Testis (tissue), 3 donors: ENCODE results near the gene FBN1. TPM values are rescaled to one million over a fixed set of nuclear protein-coding genes. Genes with fewer than 3 reads are reported as not detected.

ENCODE experiments used
- DNase-seq: peaks from one replicate; pipeline ENCODE4 v3.0.0-alpha.2; 2019
- H3K27ac ChIP-seq, 2 donors: fragments of 200-600 bp; sonication (generic); one replicate each; pipeline ENCODE4 v1.5.1; 2019
- H3K27me3 ChIP-seq: fragments of 200-600 bp; sonication (generic); one replicate; pipeline ENCODE4 v1.5.1; 2019
- H3K36me3 ChIP-seq: fragments of 200-600 bp; sonication (generic); one replicate; pipeline ENCODE4 v1.5.1; 2017; ENCODE audit warnings: low read depth; ENCODE audit errors: missing control alignments
- H3K4me1 ChIP-seq: fragments of 200-600 bp; sonication (generic); one replicate; pipeline ENCODE4 v1.5.1; 2019
- H3K4me3 ChIP-seq, 2 donors: fragments of 200-600 bp; sonication (generic); one replicate each; pipeline ENCODE4 v1.5.1; 2017 to 2019
- H3K9me3 ChIP-seq: fragments of 200-600 bp; sonication (generic); one replicate; pipeline ENCODE4 v1.5.1; 2017
- POLR2A ChIP-seq: fragments of 450-650 bp; IDR thresholded peaks from one replicate; pipeline ENCODE4 v1.6.1; 2017; ENCODE audit warnings: antibody characterized with exemption, mild to moderate bottlenecking, moderate library complexity
- WGBS, 2 donors: methylation state at CpG; one replicate each; pipeline ENCODE4 v1.1.5; 2018; 5-methylcytosine and 5-hydroxymethylcytosine counted together
- intact Hi-C: fragments of 100-400 bp; cut with DNase I; formaldehyde crosslinking; loops from one replicate; pipeline ENCODE4 v1.15.1; 2023; ENCODE audit warnings: low total_unique reads
- polyA plus RNA-seq: library from polyadenylated mRNA; stranded (reverse); fragments of 350-450 nt; fragmentation: Illumina TruSeq; extraction: RNeasy Lipid Tissue Mini Kit (QIAGEN cat#74804); gene quantifications from one replicate; pipeline ENCODE4 v1.2.3, GENCODE V29; 2014; ENCODE audit warnings: low read depth, low replicate concordance; ENCODE audit not compliant: insufficient read depth
- total RNA-seq, 2 donors: library from RNA; depleted of rRNA; stranded (reverse); fragments of >200 nt; gene quantifications; one replicate each; pipeline ENCODE4 v1.2.3, GENCODE V29; 2016
- TF ChIP-seq, protein P1 (sequence below), 3 experiments: fragments of 450-650 bp in 2 of 3; fragments of 200-600 bp in 1 of 3; sonication (generic) in 1 of 3; IDR thresholded peaks; one replicate each; pipeline ENCODE4 v1.5.1; 2016 to 2019; ENCODE audit warnings: antibody characterized with exemption in 3 of 3, mild to moderate bottlenecking in 2 of 3, moderate library complexity in 1 of 3

Gene FBN1
- total and polyA plus RNA-seq, 3 donors from 2014 or later, result 48.5 to 77.1 (median 68.7) TPM

GRCh38 chr15:48677821-48678220, 32.3 kb upstream of the FBN1 start:
- intact Hi-C loops, result no loop called here
- no peak for DNase-seq
- 90 to 100% methylated on average over 2 of the region's 2 CpGs for WGBS, 2 donors
- Histone ChIP-seq H3K27me3 (no peaks in the 10 kb centered on the region), H3K36me3 (no peaks in the 10 kb centered on the region), H3K9me3 (no peaks in the 10 kb centered on the region), H3K27ac (no peak overlapping the region), H3K4me1 (no peaks in the 10 kb centered on the region), H3K4me3 (no peak overlapping the region)
- no peak for TF ChIP-seq POLR2A

DNA sequence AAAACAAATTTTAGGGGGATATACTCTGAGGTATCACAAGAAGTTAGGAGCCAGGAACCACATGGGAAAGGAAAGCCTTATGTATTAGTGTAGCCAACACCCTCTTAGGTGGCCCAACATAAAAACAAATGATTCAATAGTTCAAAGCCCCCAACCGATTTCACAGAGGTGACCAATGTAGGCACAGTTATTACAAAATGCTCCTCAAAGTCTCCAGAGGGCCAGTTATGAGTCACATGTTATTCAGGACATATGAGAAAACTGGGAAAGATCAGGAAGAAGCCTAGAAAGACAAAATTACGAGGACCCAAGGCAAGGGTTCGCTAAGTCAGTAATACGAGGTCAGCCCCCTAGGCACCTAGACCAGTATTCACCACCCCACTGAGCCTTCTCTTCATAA, 29.9 kb upstream of the FBN1 start:
- TF ChIP-seq, protein P1, sequence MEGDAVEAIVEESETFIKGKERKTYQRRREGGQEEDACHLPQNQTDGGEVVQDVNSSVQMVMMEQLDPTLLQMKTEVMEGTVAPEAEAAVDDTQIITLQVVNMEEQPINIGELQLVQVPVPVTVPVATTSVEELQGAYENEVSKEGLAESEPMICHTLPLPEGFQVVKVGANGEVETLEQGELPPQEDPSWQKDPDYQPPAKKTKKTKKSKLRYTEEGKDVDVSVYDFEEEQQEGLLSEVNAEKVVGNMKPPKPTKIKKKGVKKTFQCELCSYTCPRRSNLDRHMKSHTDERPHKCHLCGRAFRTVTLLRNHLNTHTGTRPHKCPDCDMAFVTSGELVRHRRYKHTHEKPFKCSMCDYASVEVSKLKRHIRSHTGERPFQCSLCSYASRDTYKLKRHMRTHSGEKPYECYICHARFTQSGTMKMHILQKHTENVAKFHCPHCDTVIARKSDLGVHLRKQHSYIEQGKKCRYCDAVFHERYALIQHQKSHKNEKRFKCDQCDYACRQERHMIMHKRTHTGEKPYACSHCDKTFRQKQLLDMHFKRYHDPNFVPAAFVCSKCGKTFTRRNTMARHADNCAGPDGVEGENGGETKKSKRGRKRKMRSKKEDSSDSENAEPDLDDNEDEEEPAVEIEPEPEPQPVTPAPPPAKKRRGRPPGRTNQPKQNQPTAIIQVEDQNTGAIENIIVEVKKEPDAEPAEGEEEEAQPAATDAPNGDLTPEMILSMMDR (IDR thresholded peaks at IDR 0.05), result no peak
- no peak for TF ChIP-seq POLR2A
- intact Hi-C loops, result no loop called here
- Histone ChIP-seq H3K36me3 (no peaks in the 10 kb centered on the region), H3K9me3 (no peaks in the 10 kb centered on the region), H3K4me1 (peaks cover 7% of the 10 kb centered on the region), H3K27ac (no peak overlapping the region), H3K4me3 (no peak overlapping the region), H3K27me3 (no peaks in the 10 kb centered on the region)
- WGBS, 2 donors, result 94 to 98% methylated on average over 4 of the region's 4 CpGs
- DNase-seq, result no peak

DNA sequence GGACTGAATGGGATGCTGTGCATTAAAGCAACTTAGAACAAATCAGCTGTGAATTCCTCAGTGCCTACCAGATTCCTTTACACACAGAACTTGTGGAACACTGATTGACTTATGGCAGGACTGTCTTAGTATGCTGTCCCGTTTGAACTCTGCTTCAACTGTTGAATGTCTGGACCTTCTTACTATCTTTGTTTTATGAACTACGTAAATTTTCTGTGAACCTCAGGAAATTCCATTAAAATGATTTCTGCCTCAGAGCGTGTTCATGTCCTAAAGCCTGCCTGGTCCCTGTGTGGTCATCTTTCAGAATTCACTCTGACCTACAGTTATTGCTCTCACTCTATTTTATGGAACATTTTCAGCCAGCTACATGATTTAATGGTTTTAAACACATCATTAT, 29.4 kb upstream of the FBN1 start:
- intact Hi-C loops, result no loop called here
- Histone ChIP-seq H3K9me3 (no peaks in the 10 kb centered on the region), H3K4me3 (no peak overlapping the region), H3K27me3 (no peaks in the 10 kb centered on the region), H3K36me3 (no peaks in the 10 kb centered on the region), H3K4me1 (peaks cover 7% of the 10 kb centered on the region), H3K27ac (no peak overlapping the region)
- DNase-seq, result no peak
- 56 to 60% methylated on average over 3 of the region's 3 CpGs for WGBS, 2 donors
- TF ChIP-seq, protein P1 (IDR thresholded peaks at IDR 0.05), result no peak

DNA sequence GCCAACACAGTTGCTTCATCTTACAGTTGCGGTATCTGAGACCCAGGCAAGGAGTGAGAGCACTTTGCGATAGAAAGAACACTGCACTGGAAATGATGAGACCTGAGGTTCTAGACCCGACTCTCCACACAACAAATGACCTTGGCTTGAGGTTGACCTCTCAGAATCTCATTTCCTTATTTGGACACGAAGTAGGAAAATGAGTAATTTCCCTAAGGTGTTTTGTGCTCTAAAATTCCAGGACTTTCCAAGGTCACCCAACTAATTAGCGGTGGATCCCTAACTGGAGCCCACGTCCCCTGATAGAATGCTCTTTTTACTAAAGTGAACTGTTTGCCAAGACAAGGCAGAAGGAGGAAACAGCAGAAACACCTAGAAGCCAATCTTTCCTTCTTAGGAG, 26.7 kb upstream of the FBN1 start:
- Histone ChIP-seq H3K27ac (peak overlapping the region; percentile 53 to 83), H3K4me1 (peaks cover 7% of the 10 kb centered on the region), H3K4me3 (no peak overlapping the region), H3K36me3 (no peaks in the 10 kb centered on the region), H3K9me3 (no peaks in the 10 kb centered on the region), H3K27me3 (no peaks in the 10 kb centered on the region)
- no peak for TF ChIP-seq POLR2A
- TF ChIP-seq, protein P1 (IDR thresholded peaks at IDR 0.05), result no peak
- 56 to 57% methylated on average over 6 of the region's 6 CpGs for WGBS, 2 donors
- DNase-seq, result no peak
- intact Hi-C loops, result no loop called here

DNA sequence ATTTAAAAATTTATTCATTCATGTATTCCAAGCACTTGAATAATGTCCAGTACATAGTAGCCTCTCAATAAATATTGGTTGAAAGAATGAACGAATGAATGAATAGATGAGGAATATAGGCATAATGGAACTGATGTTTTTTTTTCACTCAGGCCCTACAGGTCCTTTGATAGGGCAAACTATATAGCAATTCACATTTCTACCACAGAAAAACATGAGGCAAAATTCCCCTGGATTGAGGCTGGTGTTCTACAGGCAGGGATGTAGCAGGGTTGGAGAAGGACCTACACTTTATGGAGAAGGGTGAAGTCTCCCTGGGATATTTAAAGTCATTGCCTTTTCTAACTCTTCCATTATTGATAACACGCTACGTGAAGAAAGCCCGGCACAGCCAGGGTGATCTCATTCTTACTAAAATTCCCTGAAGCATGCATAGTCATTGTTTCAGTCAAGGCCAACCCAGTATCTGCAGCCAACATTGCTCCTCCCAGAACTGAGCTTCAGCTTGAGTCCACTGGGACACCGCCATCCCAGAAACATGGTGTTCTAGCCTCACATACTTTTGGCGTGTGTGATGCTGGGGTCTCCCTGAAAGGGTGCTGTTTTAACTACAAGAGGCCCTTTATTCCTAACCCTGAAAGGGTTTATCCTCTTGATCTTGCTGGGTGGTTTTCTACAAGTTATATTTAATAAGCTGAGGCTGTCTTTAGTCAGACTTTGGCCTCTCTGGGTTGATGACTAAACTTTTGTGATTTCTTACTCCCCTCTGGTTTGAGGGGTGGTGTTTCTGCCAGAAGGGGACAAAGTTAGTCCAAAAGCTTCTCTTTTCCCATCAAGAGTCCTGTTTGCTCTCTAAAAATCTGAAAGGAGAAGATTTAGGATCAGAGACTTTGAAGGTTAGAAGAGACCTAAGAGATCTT, 25.9 kb upstream of the FBN1 start:
- Histone ChIP-seq H3K4me1 (peaks cover 7% of the 10 kb centered on the region), H3K4me3 (no peak overlapping the region), H3K36me3 (no peaks in the 10 kb centered on the region), H3K27ac (peak overlapping the region; percentile 53 to 83), H3K27me3 (no peaks in the 10 kb centered on the region), H3K9me3 (no peaks in the 10 kb centered on the region)
- no peak for TF ChIP-seq POLR2A
- TF ChIP-seq, protein P1 (IDR thresholded peaks at IDR 0.05), result no peak
- peak; percentile 86 for DNase-seq
- intact Hi-C loops, result no loop called here
- 43 to 53% methylated on average over 6 of the region's 6 CpGs for WGBS, 2 donors
